Calu3 (cell line): ENCODE data around the gene CYP2W1. TPM values are rescaled to one million over a fixed set of nuclear protein-coding genes. Genes with fewer than 3 reads are reported as not detected.

ENCODE experiments used
- BruUV-seq: library from RNA; stranded (reverse); fragments of 400-500 nt; replicated peaks from 2 replicates; lab custom pipeline; 2021; lab: Mats Ljungman, UMichigan
- CTCF ChIA-PET: fragments of 300-600 bp; sonication (Branson Sonifier 250); formaldehyde crosslinking; loops from one replicate; lab custom pipeline; 2022; ENCODE audit warnings: antibody characterized with exemption; lab: Charles Lee
- DNase-seq: peaks from one replicate; pipeline ENCODE4 v3.0.0; 2022
- H3K27ac Mint-ChIP-seq: one replicate; pipeline ENCODE4 v1.8.0; 2022; ENCODE audit warnings: mixed read lengths; ENCODE audit not compliant: unreplicated experiment
- H3K27me3 Mint-ChIP-seq: one replicate; pipeline ENCODE4 v1.8.0; 2022; ENCODE audit warnings: mixed read lengths; ENCODE audit not compliant: unreplicated experiment
- H3K36me3 Mint-ChIP-seq: one replicate; pipeline ENCODE4 v1.8.0; 2022; ENCODE audit warnings: mild to moderate bottlenecking, moderate library complexity, mixed read lengths; ENCODE audit not compliant: insufficient read depth, unreplicated experiment
- H3K4me1 Mint-ChIP-seq: one replicate; pipeline ENCODE4 v1.8.0; 2022; ENCODE audit warnings: mild to moderate bottlenecking, low read depth, mixed read lengths; ENCODE audit not compliant: unreplicated experiment
- H3K4me3 Mint-ChIP-seq: one replicate; pipeline ENCODE4 v1.8.0; 2022; ENCODE audit warnings: mild to moderate bottlenecking, low read depth, moderate library complexity, mixed read lengths; ENCODE audit not compliant: unreplicated experiment
- H3K9me3 Mint-ChIP-seq: one replicate; pipeline ENCODE4 v1.8.0; 2022; ENCODE audit warnings: low read depth, mixed read lengths; ENCODE audit not compliant: unreplicated experiment
- CTCF ChIP-seq: fragments of 200-600 bp; IDR thresholded peaks from one replicate; pipeline ENCODE4 v1.8.0; 2022; ENCODE audit warnings: antibody characterized with exemption; ENCODE audit not compliant: unreplicated experiment
- intact Hi-C: fragments of 100-400 bp; cut with micrococcal nuclease; formaldehyde crosslinking; loops from one replicate; pipeline ENCODE4 v1.10.0; 2022; ENCODE audit not compliant: unreplicated experiment
- total RNA-seq: library from RNA; stranded (reverse); gene quantifications from 2 replicates; pipeline ENCODE4 v1.2.3, GENCODE V29; 2022

CYP2W1 gene
- total RNA-seq, 1 experiment from 2014 or later = 0.71 TPM

- no peak for TF ChIP-seq CTCF
- Mint-ChIP-seq H3K36me3 (peaks cover 72% of the 10 kb centered on the region), H3K27me3 (no peaks in the 10 kb centered on the region), H3K4me1 (peaks cover 7% of the 10 kb centered on the region), H3K27ac (peak overlapping the region; percentile 29), H3K4me3 (no peak overlapping the region), H3K9me3 (no peaks in the 10 kb centered on the region)
- CTCF ChIA-PET = no interaction called here
- DNase-seq = no peak
- no TSS peak for BruUV-seq
- intact Hi-C loops = no loop called here
Observed at GRCh38 chr7:963236-964078, 19.5 kb upstream of the CYP2W1 start.

- Mint-ChIP-seq H3K9me3 (no peaks in the 10 kb centered on the region), H3K27ac (peak overlapping the region; percentile 56), H3K27me3 (no peaks in the 10 kb centered on the region), H3K4me1 (peaks cover 7% of the 10 kb centered on the region), H3K4me3 (no peak overlapping the region), H3K36me3 (peaks cover 76% of the 10 kb centered on the region)
- intact Hi-C loops = no loop called here
- no TSS peak for BruUV-seq
- DNase-seq = no peak
- no peak for TF ChIP-seq CTCF
- CTCF ChIA-PET = interaction anchor here (0.7 kb wide), 1 partner anchor 213 kb away, joined by 4 read pairs; no protein-coding TSS in a partner anchor
Observed at GRCh38 chr7:964401-965231, 18.4 kb upstream of the CYP2W1 start.

- CTCF ChIA-PET = interaction anchor here (0.5 to 2.0 kb wide), 2 partner anchors 11 to 149 kb away, joined by 6 to 7 read pairs; no protein-coding TSS in a partner anchor
- BruUV-seq = TSS peak; percentile 1
- intact Hi-C loops = no loop called here
Observed at GRCh38 chr7:966291-967069, 16.5 kb upstream of the CYP2W1 start.

More at GRCh38 chr7:966291-967069, 16.5 kb upstream of the CYP2W1 start:
- no peak for DNase-seq
- Mint-ChIP-seq H3K4me3 (no peak overlapping the region), H3K36me3 (peaks cover 91% of the 10 kb centered on the region), H3K9me3 (no peaks in the 10 kb centered on the region), H3K27ac (peak overlapping the region; percentile 1), H3K27me3 (no peaks in the 10 kb centered on the region), H3K4me1 (peaks cover 15% of the 10 kb centered on the region)
- no peak for TF ChIP-seq CTCF
